Measurements from ENCODE around the gene FAM186B. TPM values are rescaled to one million over a fixed set of nuclear protein-coding genes. Genes with fewer than 3 reads are reported as not detected.
A peak's percentile ranks its signal among the peaks of the same experiment; 100 is the strongest.

The FAM186B gene
- total RNA-seq, 3 donors from 2014 or later, result 0.59 to 0.98 (median 0.96) TPM

- peak; percentile 69 to 78 for DNase-seq (ENCODE audit: low spot score in 2 of 2)
- Histone ChIP-seq H3K4me3 (no peak overlapping the region), H3K36me3 (no peaks in the 10 kb centered on the region), H3K9me3 (no peaks in the 10 kb centered on the region), H3K27ac (peak overlapping the region in 1 of 2 donors; percentile 29), H3K4me1 (no peaks in the 10 kb centered on the region), H3K27me3 (no peaks in the 10 kb centered on the region)
- intact Hi-C loops (cut with DNase I; ENCODE audit: low total_unique reads), result loop anchor here (5.0 kb wide), 1 partner anchor 63 kb away; the partner anchor contains the start of gene FMNL3
- no peak for TF ChIP-seq POLR2A (IDR thresholded peaks at IDR 0.05)
- peak; percentile 35 to 95 (median 83) for TF ChIP-seq CTCF (IDR thresholded peaks at IDR 0.05)
- peak; percentile 22 to 60 (median 52) for TF ChIP-seq POLR2AphosphoS5 (IDR thresholded peaks at IDR 0.05)
Observed at GRCh38 chr12:49644620-49644994, 39.2 kb upstream of the FAM186B start.

GRCh38 chr12:49643961-49644619 is 38.7 kb upstream of the FAM186B start:
- Histone ChIP-seq H3K36me3 (no peaks in the 10 kb centered on the region), H3K9me3 (no peaks in the 10 kb centered on the region), H3K27me3 (no peaks in the 10 kb centered on the region), H3K4me1 (no peaks in the 10 kb centered on the region), H3K27ac (peak overlapping the region; percentile 10 to 29), H3K4me3 (no peak overlapping the region)
- intact Hi-C loops (cut with DNase I; ENCODE audit: low total_unique reads), result loop anchor here (5.0 kb wide), 1 partner anchor 63 kb away; the partner anchor contains the start of gene FMNL3
- DNase-seq (ENCODE audit: low spot score in 2 of 2), result no peak
- no peak for TF ChIP-seq POLR2AphosphoS5 (IDR thresholded peaks at IDR 0.05)
- TF ChIP-seq CTCF (IDR thresholded peaks at IDR 0.05), result no peak
- TF ChIP-seq POLR2A (IDR thresholded peaks at IDR 0.05), result no peak

- Histone ChIP-seq H3K27ac (peak overlapping the region; percentile 79 to 89), H3K36me3 (no peaks in the 10 kb centered on the region), H3K9me3 (no peaks in the 10 kb centered on the region), H3K27me3 (no peaks in the 10 kb centered on the region), H3K4me3 (no peak overlapping the region), H3K4me1 (no peaks in the 10 kb centered on the region)
- no peak for DNase-seq (ENCODE audit: low spot score in 2 of 2)
- TF ChIP-seq POLR2AphosphoS5 (IDR thresholded peaks at IDR 0.05), result no peak
- TF ChIP-seq CTCF (IDR thresholded peaks at IDR 0.05), result no peak
- no peak for TF ChIP-seq POLR2A (IDR thresholded peaks at IDR 0.05)
- intact Hi-C loops (cut with DNase I; ENCODE audit: low total_unique reads), result loop anchor here (5.0 kb wide), 1 partner anchor 64 kb away; the partner anchor contains the start of gene FMNL3
Observed at GRCh38 chr12:49643135-49643534, 37.7 kb upstream of the FAM186B start.

- Histone ChIP-seq H3K4me1 (no peaks in the 10 kb centered on the region), H3K27ac (peak overlapping the region; percentile 79 to 89), H3K4me3 (no peak overlapping the region), H3K9me3 (no peaks in the 10 kb centered on the region), H3K36me3 (no peaks in the 10 kb centered on the region), H3K27me3 (no peaks in the 10 kb centered on the region)
- no peak for DNase-seq (ENCODE audit: low spot score in 2 of 2)
- intact Hi-C loops (cut with DNase I; ENCODE audit: low total_unique reads), result loop anchor here (5.0 kb wide), 1 partner anchor 65 kb away; the partner anchor contains the start of gene FMNL3
- TF ChIP-seq POLR2A (IDR thresholded peaks at IDR 0.05), result no peak
- TF ChIP-seq CTCF (IDR thresholded peaks at IDR 0.05), result no peak
- no peak for TF ChIP-seq POLR2AphosphoS5 (IDR thresholded peaks at IDR 0.05)
Observed at GRCh38 chr12:49642370-49642802, 36.9 kb upstream of the FAM186B start.

- no peaks in the 10 kb centered on the region for H3K9me3 ChIP-seq
- intact Hi-C loops (cut with DNase I; ENCODE audit: low total_unique reads), result loop anchor here (5.0 kb wide), 1 partner anchor 65 kb away; the partner anchor contains the start of gene FMNL3
- no peaks in the 10 kb centered on the region for H3K4me1 ChIP-seq
- no peak for DNase-seq (ENCODE audit: low spot score in 2 of 2)
- TF ChIP-seq POLR2A (IDR thresholded peaks at IDR 0.05), result no peak
- TF ChIP-seq POLR2AphosphoS5 (IDR thresholded peaks at IDR 0.05), result no peak
- no peak for TF ChIP-seq CTCF (IDR thresholded peaks at IDR 0.05)
- no peaks in the 10 kb centered on the region for H3K27me3 ChIP-seq
- H3K36me3 ChIP-seq, result no peaks in the 10 kb centered on the region
- H3K27ac ChIP-seq, result peak overlapping the region; percentile 79 to 89
- no peak overlapping the region for H3K4me3 ChIP-seq
Observed at GRCh38 chr12:49641748-49642369, 36.4 kb upstream of the FAM186B start.
